Fibroblast of peridontal ligament (primary cell): ENCODE data around the gene SUCO.

Experiments
- DNase-seq: peaks from one replicate; pipeline ENCODE4 v3.0.0-alpha.2; 2010; ENCODE audit errors: extremely low read depth

SUCO gene

GRCh38 chr1:172647987-172648386 lies 115.0 kb downstream of the SUCO start:
- no peak for DNase-seq

GRCh38 chr1:172650474-172651193 lies 117.7 kb downstream of the SUCO start:
- DNase-seq = no peak

DNA sequence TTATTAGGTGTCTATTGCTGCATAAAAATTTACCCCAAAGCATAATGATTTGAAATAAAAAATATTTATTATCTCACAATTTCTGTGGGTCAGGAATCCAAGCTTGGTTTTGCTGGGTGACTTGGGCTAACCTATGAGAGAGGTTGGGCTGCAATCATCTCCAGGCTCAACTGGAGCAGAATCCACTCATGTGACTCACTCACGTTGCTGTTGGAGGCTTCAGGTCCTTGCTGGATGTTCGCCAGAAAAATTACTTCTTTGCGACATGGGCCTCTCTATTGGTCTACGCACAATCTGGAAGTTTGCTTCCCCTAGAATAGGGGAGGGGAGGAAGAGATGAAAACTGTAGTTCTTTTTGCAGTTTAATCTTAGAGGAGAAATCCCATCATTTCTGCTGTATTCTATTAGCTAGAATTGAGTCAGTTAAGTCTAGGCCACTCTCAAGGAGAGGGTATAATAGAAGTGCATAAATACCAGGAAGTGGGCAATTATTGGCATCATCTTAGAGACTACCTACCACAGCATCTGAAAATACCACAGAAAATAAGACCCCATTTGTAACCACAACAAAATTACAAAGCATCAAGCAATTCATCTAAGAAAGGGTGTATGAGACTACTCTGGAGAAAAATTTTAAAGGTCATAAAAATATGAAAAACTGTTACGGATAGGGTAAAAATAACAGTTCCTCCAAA lies 120.2 kb downstream of the SUCO start:
- no peak for DNase-seq

- DNase-seq = peak; percentile 60
Measured at GRCh38 chr1:172654535-172654934, 121.6 kb downstream of the SUCO start.

GRCh38 chr1:172656576-172656975 lies 123.6 kb downstream of the SUCO start:
- no peak for DNase-seq

GRCh38 chr1:172657586-172657985 lies 124.6 kb downstream of the SUCO start:
- DNase-seq = no peak

DNA sequence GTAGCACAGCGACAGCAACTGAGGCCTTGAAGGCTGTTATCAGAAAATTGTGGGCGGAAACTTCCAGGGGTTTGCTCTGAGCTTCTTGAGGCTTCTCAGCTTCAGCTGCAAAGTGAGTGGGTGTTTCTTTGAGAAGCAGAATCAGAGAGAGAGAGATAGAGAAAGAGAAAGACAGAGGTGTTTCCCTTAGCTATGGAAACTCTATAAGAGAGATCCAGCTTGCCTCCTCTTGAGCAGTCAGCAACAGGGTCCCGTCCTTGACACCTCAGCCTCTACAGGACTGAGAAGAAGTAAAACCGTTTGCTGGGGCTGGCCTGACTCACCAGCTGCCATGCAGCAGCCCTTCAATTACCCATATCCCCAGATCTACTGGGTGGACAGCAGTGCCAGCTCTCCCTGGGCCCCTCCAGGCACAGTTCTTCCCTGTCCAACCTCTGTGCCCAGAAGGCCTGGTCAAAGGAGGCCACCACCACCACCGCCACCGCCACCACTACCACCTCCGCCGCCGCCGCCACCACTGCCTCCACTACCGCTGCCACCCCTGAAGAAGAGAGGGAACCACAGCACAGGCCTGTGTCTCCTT lies 126.0 kb downstream of the SUCO start, which contains the start of gene FASLG:
TSS of gene FASLG (plus strand) at position 233 of the 583 bp plus-strand sequence. CDS start at position 332, 99 bp downstream.
- no peak for DNase-seq

GRCh38 chr1:172661107-172661506 lies 128.2 kb downstream of the SUCO start:
- no peak for DNase-seq
